Stimulated activated CD8-positive, alpha-beta memory T cell treated with anti-CD3 and anti-CD28 coated beads, Interleukin-15, amount 100 ng/mL, for 1 hour (primary cell): ENCODE data around the gene NXPH2.

Experiments
- DNase-seq: peaks from one replicate; pipeline ENCODE4 v3.0.0-alpha.2; 2020; ENCODE audit warnings: low read depth

NXPH2 gene

DNA sequence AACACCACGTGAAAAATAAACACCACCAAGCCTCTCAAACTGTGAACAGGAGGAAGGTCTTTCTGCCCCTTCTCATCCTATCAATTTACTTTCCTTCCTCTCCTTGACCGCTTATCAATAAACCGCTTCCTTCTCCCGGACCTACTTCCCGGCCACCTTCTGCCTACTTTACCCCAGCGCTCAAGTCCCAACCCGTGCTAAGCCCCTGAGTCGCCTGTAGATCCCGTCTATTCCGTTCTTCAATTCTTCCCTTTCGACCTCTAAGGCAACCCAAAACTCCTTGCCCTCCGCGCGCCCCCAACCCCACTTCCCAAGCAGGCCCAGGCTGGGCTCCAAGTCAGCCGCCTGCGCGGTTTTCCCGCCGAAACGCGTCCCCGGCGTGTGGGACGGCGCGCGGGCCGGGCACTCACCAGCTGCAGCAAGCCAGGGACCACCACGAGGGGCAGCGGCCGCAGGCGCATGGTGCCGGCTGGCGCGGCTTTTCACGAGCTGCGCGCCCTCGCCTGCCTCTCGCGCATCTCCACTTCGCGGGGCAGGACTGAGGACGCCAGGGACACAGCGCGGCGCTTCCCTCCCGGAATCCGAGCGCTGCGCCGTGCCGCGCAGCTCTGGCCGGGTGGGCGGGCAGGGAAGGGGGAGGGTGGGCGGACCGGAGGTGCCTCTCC is at the start of gene NXPH2:
TSS of gene NXPH2 (minus strand) at position 610 of the 665 bp plus-strand sequence. CDS start at position 461, 149 bp downstream.
- DNase-seq = no peak

DNA sequence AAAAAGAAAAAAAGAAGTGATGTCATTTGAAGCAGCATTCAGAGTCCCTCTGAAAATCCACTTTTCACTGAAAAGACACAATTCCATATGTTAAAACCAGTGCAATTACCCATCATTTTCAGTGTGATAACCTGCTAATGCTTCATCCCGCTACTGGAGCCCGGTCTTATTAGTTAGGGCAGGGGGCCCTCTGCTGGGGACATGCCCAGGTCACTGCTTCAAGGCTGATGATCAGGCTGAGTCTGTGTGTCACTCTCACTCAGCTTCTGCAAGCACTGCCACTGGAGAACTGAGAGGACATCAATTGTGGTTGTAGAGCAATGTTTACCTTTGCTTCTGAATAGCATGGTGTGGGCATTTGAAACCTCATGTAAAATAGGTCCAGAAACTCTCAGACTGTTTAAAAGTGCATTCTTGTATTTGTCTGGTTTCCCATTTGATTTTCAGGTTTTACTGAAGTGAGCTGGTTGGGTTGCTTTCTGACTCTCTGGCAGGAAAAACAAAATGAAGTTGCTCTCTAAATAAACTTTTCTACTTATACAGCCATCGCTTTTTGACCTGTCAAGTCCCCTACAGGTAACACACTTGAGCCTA is 49.2 kb upstream of the NXPH2 start:
- DNase-seq = no peak

DNA sequence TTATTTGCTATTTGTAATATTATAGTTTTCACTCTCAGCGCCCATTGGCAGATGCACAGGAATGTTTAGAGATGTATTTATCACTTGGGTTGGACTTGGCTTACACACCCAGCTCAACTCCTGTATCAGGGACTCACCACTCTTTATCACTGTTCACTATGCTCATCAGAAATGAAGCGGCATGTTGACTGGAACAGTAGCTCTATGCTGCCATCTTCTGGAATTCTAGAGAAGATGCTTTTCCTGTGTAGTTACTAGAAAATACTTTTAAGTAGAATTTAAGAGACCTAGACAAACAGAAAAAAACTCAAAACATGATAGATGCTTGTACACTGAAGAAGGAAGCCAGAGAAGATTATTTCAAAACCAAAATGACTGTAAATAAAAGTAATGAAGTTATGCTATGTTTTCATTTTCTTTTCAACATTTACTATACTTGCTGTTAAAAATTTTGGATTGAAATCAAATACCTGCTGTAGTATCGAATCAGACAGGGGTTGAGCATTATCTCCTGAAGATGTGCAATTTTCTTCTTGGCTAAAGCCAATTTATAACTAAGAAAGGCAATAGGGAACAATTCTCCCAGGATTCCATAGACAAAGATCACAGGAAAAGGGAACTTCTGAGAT is 47.4 kb upstream of the NXPH2 start:
- no peak for DNase-seq

DNA sequence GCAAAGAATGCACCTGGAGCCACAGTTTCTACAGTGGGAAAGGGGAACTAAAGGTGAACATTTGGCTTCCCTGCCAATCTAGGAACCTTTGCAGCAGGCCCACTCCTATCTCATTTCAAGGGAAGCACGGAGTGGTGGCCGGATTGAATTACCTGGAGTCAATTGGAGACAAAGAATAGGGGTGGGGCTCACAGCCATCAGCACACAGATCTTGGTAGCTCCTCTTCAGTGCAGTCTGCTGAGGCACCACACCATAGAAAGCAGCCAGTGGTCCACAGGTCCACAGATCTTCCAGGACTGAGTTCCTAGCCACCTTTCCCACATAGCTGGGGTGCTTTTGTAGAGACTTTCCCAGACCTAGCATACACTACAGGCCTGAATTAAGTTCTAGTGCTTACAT is 43.5 kb upstream of the NXPH2 start:
- no peak for DNase-seq

DNA sequence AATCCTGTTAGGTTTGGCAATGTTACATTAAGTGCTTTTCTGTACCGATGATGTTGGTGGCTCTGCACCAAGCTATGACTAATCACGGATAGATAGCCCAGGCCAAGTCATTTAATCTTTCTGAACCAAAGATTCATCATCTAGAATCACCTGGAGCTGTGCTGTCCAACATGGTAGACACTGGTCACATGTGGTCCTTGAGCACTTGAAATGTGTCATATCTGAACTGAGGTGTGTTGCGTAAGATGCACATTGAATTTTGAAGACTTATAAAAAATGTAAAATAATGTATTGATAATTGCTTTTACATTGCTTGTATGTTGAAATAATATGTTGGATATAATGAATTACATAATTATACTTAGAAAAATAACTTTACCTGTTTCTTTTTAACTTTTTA is 39.8 kb upstream of the NXPH2 start:
- DNase-seq = no peak

DNA sequence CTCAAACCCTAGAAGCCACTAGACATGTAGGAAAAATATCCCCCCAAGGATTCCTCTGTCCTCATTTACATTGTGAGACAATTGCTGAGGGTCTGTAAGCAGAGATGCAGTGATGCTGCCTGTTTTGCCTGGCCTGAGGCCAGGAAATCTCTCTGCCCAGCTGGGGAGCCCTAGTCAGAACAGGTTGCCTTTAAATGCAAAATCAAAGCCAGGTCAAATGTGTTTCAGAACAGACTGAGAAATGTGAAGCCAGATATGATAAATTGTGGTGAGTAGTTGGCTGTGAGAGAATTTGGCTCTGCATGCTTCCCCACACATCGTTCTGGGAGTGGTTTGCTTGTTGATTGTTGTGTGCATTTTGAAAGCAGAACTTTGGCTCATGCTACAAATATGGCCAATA is 38.4 kb upstream of the NXPH2 start:
- no peak for DNase-seq

DNA sequence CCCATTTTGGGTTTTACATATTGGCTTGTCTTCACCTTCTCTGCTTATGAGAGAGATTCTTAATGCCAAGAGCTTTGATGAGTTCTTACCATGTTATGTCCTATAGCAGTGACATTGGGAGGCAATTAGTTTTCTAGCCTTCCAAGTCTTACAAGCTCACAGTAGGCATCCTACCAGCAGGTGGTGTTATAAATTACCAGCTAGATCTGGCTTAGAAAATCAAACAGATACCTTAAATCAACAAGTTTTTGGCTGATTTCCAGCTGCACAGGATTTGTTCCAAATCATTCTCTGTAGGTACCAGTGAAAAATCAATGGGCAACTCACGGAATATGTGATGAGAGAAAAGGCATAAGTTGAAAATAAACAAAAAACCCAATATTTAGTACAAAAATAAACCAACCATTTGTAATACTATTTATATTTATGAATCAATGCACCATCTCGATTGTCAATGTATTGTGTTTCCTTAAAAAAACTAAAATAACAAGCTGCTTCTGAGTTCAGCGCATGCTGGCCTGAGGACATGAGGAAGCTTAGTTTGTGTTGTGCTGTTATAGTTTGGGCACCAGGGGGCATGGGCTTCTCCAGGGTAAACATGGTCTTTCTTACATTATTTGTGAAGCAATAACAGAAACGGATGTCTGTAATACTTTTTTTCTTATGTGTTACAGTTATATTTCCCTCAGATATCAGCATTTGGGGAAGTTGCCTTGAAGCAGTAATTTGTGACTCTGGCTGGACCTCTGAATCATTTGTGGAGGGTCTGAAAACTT is 34.1 kb upstream of the NXPH2 start:
- no peak for DNase-seq

DNA sequence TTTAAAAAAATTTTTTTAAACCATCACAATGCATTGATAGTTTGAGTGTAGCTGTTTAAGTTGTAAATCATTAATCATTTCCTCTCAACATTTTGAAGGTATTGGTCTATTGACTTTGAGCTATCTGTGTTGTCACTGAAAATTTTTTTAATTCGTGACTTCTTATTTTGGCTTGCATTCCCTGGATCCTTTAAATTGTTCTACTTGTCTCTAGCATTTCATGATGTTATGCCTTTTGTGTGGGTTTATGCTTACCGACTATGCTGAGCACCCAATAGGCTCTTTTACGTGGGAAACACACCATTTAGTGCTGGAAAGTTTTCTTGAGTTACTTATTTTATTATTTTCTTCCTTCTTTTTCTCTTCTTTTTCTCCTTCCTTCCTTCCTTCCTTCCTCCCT is 31.2 kb upstream of the NXPH2 start:
- DNase-seq = no peak

DNA sequence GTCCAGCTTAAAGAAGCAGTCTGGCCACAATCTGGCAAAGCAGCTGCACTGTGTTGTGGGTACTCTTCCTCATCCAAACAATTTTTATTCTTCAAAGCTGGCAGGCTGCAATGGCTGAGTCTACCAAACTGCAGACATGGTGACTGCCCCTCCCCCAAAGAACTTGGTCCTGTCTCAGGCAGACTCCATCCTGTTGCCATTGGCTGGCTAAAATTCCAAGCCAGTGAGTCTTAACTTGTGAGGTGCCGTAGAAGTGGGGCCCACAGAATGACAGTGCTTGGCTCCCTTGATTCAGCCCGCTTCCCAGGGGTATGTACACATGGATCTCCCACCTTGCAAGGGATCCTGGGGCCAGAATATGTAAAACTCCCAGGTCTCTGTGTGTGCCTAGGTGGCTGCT is 14.5 kb upstream of the NXPH2 start:
- no peak for DNase-seq

DNA sequence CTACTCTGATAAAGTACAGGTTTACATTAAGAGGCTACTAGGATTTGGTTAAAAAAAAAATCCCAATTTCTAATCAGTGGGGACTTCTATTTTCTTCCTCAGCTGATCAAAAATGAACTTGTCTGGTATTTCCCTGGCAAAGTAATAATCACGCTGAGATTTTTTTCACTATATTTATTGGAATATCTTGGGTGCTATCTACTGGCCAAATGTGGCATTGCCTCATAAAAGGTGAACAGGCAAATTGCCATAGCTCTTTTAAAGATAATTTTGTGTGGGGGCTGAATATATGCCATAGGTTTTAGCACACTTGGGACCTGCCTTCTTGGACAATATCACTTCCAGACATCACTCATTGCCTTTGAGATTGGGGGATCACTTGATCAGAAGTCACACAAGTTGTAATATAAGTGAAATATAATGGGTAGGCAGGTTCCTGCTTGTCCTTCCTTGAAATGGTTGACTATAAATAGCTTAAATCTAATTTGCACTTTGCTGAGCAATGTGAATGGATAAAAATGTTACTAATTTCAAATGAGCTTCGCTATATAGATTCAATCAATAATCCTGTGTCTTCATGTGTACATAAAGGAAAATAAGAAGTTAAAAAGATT is 7.0 kb upstream of the NXPH2 start:
- DNase-seq = no peak

DNA sequence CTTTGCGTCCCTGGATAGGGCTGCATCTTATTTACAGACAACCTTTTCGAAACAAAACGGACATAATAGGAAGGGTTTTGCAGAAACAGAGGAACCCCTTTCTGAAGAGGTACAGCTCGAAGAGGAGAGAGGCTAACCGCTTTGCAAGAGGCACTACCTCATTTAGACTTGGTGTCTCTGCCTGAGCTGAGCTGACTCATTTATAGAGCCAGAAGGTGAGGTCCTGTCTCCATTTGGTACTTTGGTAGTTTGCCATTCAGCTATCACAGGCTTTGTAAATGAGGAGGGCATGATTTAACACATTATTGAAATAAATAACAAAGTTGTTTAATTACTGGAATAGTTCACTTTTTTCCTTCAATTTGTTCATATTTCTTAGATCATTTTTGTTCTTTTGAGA is 2.2 kb upstream of the NXPH2 start:
- no peak for DNase-seq

DNA sequence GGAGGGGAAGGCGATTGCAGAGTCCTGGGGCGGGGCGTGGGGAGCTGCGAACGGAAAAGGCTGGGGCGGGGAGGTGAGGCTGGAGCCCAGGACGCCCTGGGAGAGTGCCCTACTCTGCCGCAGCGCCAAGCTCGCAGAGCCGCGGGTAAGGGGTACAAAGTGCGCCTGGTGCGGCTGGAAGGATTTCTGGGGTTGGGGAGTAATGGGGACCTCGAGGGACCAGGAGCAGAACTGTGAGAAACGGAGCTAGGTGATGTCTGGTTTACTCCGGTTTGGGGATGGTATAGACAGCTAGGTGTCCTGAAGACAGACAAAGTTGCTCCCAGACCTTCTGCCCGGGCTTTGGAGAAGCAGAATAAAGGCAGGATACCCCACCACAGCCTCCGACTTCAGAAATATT is 718 bp upstream of the NXPH2 start:
- no peak for DNase-seq

DNA sequence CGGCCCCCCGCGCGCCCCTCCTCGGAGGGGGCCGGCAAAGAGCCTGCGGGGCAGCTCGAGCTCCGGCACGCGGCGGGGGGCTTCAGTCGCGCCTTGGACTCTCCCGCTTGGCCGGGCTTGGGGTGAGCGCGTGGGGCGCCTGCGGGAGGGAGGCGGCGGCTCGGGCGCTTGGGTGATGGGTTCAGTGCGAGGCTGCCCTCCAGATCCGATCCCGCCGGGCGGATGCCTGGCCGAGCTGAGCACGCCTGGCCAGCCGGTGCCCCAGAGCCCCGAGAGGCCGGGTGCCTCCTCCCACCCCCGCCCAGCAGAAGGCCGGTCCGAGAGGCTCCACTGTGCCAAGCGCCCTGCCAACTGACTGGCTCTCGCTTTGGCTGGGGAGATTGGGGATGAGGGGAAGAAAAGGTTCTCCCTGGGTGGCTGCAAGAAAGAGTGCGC is 273 bp upstream of the NXPH2 start:
- DNase-seq = no peak

DNA sequence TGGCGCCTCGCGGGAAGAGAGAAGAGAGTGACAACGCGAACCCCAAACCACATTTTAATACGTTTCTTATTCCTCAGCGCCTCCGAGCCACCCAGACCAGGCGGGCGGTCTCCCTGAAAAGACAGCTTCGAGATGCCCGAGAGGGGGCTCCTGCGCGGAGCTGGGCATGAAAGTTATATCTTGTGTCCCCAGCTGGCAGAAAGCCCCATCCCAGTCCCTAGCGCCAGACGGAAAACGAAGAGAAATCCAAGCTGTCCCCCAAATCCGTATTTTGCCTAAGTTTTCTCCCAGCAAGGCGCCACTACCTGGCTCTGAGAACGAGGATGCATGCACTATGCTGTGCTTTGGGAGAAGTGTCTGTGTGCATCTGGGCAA is 797 bp downstream of the NXPH2 start:
- no peak for DNase-seq

DNA sequence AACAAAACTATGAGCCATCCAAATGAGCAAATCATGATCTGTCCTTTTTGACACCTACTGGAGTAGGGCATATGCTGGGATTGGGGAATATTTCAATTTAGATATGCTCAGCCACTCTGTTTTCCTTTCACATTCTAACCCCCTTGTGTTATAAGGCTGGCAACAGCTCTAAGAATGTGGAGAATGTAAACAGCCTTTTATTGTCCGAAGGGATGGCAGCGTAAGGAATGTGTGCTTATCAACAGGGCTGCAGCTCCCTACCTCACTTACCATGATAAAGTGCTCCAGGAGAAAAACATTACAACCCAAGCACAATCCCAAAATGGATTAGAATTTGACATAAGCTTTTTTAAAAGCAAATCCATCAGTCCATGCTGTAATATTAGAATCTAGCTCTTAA is 2.2 kb downstream of the NXPH2 start:
- DNase-seq = no peak

DNA sequence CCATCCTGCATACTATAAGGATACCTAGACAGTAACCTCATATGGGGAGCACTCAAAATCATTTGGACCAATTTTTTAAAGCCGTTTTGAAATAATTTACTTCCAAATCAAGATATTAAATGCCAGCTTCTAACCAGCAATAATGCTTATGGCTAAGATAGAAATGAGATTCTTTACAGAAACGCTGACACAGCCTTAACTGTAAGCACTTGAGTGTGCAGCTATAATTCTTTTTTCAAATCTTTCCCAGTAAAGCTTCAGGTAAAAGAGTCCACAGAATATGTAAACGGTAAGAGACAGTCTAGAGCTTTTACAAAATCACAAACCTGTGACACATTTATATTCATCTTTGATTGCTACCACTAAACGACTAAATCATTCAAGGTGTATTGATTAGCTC is 4.5 kb downstream of the NXPH2 start:
- no peak for DNase-seq

DNA sequence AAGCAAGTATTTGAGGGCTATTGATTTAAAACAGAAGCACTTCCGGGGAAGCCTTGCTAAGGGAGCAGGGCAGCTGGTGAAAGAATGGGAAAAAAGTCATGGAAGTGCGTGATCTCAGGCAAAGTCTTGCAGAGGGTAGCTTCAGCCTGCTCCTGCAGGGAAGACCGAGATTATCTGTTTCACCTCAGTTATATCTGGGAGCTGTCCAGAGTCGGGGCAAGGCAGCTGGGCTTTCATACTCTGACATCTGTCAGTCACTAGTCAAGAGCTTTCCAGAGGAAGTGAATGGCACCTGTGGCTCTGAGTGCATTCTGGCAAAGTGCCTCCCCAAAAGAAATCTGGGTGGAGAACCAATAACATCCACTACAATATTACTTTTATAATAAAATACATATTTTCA is 8.7 kb downstream of the NXPH2 start:
- no peak for DNase-seq

DNA sequence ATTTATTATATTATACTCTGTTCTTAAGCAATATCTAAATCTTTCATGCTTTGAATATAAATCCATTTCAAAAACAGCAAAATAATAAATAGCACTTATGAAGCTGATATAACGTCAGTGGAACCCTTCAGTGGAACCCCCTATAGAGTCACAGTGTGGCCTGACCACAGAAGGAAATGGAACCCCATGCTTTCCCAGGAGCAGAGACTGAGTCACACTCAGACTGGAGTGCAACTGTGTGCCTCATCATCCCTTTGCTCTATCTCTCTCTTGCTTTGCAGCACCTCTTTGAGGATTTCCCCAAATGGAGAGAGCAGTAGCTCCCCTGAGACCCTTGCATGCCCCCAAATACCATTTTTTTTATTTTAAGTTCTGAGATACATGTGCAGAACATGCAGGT is 13.1 kb downstream of the NXPH2 start:
- DNase-seq = no peak

DNA sequence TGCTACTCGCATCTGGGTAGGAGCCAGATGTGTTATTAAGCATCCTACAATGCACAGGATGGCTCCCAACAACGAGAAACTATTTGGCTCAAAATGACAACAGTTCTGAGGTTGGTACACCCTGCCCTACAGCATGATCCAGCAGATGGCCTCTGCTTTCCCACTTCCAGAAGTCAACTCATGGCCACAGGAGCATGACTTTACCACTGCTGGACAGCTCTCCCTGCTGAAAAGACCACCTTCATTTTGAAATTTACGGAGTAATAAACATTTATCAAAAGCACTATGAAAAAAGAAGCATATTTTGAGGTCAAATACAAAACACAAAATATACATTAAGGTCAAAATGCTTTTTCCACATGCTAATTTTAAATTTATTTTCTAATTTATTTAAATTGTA is 13.7 kb downstream of the NXPH2 start:
- DNase-seq = no peak

DNA sequence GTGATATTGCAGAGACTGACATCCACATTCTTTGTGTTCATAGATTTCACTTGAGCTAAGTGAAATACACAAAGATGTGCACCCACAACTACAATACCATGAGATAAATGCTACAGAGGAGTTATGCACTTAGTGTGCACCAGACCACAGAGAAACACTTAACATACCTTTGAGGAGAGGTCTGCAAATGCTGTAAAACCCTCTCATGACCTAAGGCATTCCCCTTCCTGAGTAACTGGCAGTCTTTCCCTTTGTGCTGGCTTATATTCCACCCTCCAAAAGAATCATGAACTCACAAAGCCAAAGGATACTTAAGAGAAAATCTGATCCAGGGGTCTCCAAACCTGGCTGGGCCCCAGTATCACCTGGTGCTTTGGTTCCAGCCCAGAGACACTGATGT is 16.2 kb downstream of the NXPH2 start:
- DNase-seq = no peak

DNA sequence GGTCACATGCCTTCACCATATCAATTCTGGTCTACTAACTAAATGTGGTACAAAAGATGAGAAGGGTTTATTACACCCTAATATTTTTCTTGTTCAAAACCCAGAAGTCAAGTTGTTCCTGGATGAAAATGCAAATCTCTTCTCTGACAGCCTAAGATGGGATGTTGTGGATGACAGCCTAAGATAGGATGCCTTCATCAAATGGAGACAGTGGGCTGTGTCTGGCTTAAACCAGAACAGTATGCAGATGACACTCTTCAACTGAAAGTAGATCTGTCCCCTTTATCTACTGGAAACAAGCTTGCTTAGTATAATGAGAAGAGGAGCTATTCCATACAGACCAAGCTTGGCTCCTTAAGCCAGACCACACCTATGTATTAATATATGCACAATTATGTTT is 17.7 kb downstream of the NXPH2 start:
- no peak for DNase-seq

DNA sequence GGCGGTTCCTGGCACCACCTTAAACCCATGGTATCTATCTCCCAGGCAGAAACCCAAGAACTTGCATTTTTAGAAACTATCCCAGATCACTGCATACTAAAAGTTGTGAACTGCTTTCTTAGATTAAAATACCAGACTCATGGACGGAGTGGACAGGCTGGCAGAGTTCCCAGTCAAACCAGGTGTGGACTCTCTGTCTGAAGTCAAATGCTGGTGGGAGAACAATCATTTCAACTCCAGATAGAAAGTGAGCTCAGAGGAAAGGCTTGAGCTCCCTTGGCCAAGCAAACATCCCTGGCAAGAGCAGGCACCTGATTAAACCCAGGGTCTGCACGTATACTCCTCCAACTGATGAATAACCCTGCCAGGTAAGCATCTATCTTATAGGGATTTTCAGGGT is 19.5 kb downstream of the NXPH2 start:
- DNase-seq = no peak

DNA sequence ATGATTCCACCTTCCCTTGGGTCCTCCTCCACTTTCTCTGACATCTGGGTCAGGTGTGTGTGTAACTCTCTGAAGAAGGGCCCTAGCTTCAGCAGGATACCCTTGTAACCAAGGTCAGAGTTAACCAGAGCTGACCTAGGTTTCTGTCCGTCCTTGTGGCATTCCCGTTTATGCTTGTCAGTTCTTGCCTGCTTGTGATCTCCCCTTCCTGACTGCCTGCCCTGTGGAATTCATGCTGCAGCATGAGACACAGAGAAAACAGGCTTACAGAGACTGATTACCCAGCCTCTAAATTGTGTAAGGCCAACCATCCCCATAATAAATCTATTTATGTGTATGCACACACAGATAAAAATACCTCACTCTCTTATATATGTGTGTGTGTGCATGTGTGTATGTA is 22.8 kb downstream of the NXPH2 start:
- no peak for DNase-seq
